HG03575 (cell line): ENCODE data around the gene RASIP1.
"Not testable (repeated sequence)": the region's sequence is repeated elsewhere in the genome, so short reads cannot be mapped to it uniquely, and the experiment has no call there.

Source experiments
- ATAC-seq: cut with Tn5 transposase; IDR thresholded peaks from one replicate; pipeline ENCODE4 v1.9.1; 2021; ENCODE audit not compliant: unreplicated experiment, insufficient number of reproducible peaks, low FRiP score; ENCODE audit errors: extremely low read depth

Gene RASIP1

GRCh38 chr19:48716562-48717291, 23.7 kb downstream of the RASIP1 start:
- no peak for ATAC-seq

GRCh38 chr19:48715681-48716171, 24.7 kb downstream of the RASIP1 start:
- ATAC-seq, result no peak

- no peak for ATAC-seq
These were observed 25.4 kb downstream of the RASIP1 start for GRCh38 chr19:48714759-48715675.

- ATAC-seq, result peak; percentile 66
These were observed 26.3 kb downstream of the RASIP1 start for GRCh38 chr19:48713864-48714755.

GRCh38 chr19:48713041-48713863, 27.2 kb downstream of the RASIP1 start:
- no peak for ATAC-seq

- ATAC-seq, result no peak
These were observed 29.2 kb downstream of the RASIP1 start for GRCh38 chr19:48711106-48711662.

- no peak for ATAC-seq
These were observed 31.9 kb downstream of the RASIP1 start for GRCh38 chr19:48708471-48708870.

- no peak for ATAC-seq
These were observed 35.0 kb downstream of the RASIP1 start for GRCh38 chr19:48705431-48705830.

- no peak for ATAC-seq
These were observed 37.1 kb downstream of the RASIP1 start for GRCh38 chr19:48703316-48703715.

GRCh38 chr19:48702701-48703100, 37.7 kb downstream of the RASIP1 start:
- ATAC-seq, result no peak

GRCh38 chr19:48698046-48698445, 42.4 kb downstream of the RASIP1 start:
- no peak for ATAC-seq

- no peak for ATAC-seq
These were observed 43.9 kb downstream of the RASIP1 start for GRCh38 chr19:48696353-48697010.

- ATAC-seq, result no peak
These were observed 44.6 kb downstream of the RASIP1 start, which contains the start of gene FUT2 for GRCh38 chr19:48695743-48696352. TSS of gene FUT2 (plus strand) at chr19:48695971. CDS start at chr19:48702957, 6,986 bp downstream.

GRCh38 chr19:48693629-48694028, 46.8 kb downstream of the RASIP1 start:
- ATAC-seq, result not testable (repeated sequence)

- no peak for ATAC-seq
These were observed 51.0 kb downstream of the RASIP1 start for GRCh38 chr19:48689449-48689848.

GRCh38 chr19:48687776-48688175, 52.6 kb downstream of the RASIP1 start:
- ATAC-seq, result no peak

- not testable (repeated sequence) for ATAC-seq
These were observed 53.8 kb downstream of the RASIP1 start for GRCh38 chr19:48686637-48687036.
